GM12874 (cell line): Measurements from ENCODE around the gene TUBB2B.

Experiments used
- CTCF ChIP-seq: IDR thresholded peaks from 2 replicates; pipeline ENCODE4 v1.5.1; 2011; ENCODE audit warnings: low read depth, mild to moderate bottlenecking, control low read depth, low read length, moderate library complexity; ENCODE audit not compliant: insufficient read depth

The TUBB2B gene

DNA sequence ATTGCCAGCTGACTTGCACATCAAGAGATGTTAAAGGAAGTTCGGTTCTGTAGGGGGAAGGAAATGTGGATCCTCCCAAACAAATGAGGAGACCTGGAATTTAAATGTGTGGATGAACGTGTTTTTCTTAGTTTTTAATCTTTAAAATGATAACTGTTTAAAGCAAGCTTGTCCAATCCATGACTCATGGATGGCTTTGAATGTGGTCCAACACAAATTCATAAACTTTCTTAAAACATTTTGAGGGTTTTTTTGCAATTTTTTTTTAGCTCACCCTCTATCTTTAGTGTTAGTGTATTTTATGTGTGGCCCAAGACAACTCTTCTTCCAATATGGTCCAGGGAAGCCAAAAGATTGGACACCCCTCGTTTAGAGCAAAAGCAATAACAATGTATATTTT lies 12.6 kb downstream of the TUBB2B start:
- TF ChIP-seq CTCF: no peak

DNA sequence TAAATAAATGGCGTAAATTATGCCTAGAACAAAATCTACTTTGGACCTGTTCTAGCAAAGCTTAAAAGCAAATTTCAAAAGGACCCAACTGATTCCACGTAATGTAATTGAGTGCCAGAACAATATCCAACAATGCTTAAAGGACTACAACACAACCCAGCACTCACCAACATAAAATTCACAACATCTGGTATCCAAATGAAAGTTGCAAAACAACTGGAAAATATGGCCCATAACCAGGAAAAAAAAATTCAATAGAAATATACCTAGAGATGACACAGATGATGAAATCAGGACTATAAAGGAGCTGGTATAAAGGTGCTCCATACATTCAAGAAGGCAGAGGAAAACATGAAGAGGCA lies 14.1 kb downstream of the TUBB2B start:
- TF ChIP-seq CTCF: no peak

DNA sequence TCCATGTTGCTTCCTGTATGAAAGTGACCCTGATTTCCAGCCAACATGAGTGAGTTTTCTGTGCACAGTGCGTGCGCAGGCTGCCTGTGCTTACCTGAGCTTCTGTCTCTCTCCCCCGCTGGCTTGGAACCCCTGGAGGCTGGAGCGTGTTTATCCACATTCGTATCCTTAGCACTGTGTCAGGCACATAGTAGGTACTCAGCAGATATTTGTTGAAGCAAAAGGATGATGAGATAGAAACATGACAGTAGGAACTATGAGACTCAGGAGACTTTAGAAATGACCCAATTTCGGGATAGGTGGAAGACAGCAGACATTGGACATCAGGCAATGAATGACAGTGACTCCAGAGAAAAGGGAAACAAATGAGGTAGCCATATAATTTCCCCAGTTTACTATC lies 15.2 kb downstream of the TUBB2B start:
- TF ChIP-seq CTCF: no peak

DNA sequence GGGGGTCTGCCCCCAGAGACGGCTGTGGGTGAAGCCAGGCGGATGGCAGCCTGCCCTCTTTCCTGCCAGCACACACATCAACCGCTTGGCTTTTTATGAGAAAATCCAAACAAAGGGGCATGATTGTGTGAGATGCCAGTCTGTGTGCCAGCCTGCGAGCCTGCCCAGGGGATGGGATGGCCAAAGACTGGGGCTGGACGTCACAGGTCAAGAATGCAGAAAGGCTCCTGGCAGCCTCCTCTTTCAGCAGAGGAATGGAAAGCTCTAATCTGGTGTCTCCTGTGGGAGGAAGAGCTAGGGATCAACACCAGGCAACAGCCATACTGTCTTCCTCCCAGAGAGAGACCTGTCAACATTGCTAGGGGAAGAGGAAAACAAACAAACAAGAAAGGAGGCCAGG lies 15.8 kb downstream of the TUBB2B start:
- no peak for TF ChIP-seq CTCF

DNA sequence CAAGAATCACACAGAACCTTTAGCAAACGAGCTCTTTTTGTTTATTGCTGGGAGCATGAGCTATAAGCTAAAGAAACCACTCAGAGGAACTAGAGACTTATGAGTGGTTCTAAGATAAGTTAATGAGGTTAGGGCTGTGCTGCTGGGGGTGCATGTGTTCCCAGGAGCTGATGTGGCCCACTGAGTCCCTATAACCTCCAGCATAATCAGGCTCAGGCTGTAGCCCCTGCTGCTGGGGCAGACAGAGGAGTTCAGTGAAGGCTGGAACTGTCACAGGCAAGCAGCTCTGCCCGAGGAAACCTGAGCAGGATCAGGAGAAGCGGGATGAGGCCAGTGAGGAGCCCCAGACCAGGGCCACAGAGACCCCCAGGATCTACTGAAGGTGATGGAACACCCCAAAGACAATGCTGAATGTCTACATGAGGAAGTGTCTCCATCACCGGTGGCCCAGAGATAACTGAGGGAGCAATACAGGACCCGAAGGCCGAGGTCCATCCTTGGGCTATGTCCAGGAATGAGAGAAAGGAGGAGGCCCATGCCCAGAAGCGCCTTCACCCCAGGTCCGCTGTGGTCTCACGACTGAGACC lies 17.3 kb downstream of the TUBB2B start:
- no peak for TF ChIP-seq CTCF

GRCh38 chr6:3209114-3210023 lies 18.1 kb downstream of the TUBB2B start:
- 0 out of 2 replicates have a peak, but pooled peaks have one; percentile 10 for TF ChIP-seq CTCF

DNA sequence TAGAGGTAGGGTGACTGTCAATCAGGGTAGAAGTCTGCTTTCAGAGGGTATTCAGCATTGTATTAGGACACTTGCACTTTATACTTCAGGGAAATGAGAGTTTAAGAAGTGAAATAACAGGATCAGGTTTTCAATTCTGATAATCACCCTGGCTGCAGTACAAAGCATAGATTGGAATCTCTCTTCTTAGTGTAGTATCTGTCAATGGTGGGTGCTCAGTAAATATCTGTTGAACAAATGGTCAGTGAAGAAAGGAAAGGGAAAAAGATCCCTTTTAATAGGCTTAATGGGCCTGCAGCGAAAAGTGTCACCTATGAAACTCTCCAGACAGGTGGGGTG lies 18.7 kb downstream of the TUBB2B start:
- no peak for TF ChIP-seq CTCF
